Neural progenitor cell (in vitro differentiated cells): ENCODE measurements around the gene DHX9. TPM values are rescaled to one million over a fixed set of nuclear protein-coding genes. Genes with fewer than 3 reads are reported as not detected.

ENCODE experiments used
- DNase-seq: peaks from one replicate; pipeline ENCODE4 v3.0.0-alpha.2; 2016; ENCODE audit warnings: low spot score
- H2AFZ ChIP-seq: fragments of 200-600 bp; sonication (generic); replicated peaks from 2 replicates; pipeline ENCODE4 v1.6.1; 2016; ENCODE audit warnings: antibody characterized with exemption
- H3F3A ChIP-seq: fragments of 200-600 bp; sonication (generic); 2 replicates; pipeline ENCODE4 v1.6.1; 2016; ENCODE audit warnings: antibody characterized with exemption, low read depth
- H3K27ac ChIP-seq: fragments of 200-600 bp; sonication (generic); 2 replicates; pipeline ENCODE4 v1.5.1; 2016; ENCODE audit warnings: mild to moderate bottlenecking
- H3K27me3 ChIP-seq: fragments of 200-600 bp; sonication (generic); 2 replicates; pipeline ENCODE4 v1.6.1; 2016; ENCODE audit warnings: mild to moderate bottlenecking, moderate library complexity
- H3K36me3 ChIP-seq: fragments of 200-600 bp; sonication (generic); 2 replicates; pipeline ENCODE4 v1.5.1; 2016
- H3K4me1 ChIP-seq: fragments of 200-600 bp; sonication (generic); 2 replicates; pipeline ENCODE4 v1.6.1; 2016; ENCODE audit warnings: mixed run types
- H3K4me2 ChIP-seq: fragments of 200-600 bp; sonication (generic); 2 replicates; pipeline ENCODE4 v1.6.1; 2016
- H3K4me3 ChIP-seq: fragments of 200-600 bp; sonication (generic); 2 replicates; pipeline ENCODE4 v1.5.1; 2016
- H3K79me2 ChIP-seq: fragments of 200-600 bp; sonication (generic); 2 replicates; pipeline ENCODE4 v1.6.1; 2016; ENCODE audit warnings: low read depth
- H3K9ac ChIP-seq: fragments of 200-600 bp; sonication (generic); 2 replicates; pipeline ENCODE4 v1.6.1; 2016
- H3K9me3 ChIP-seq: fragments of 200-600 bp; sonication (generic); 2 replicates; pipeline ENCODE4 v1.5.1; 2016; ENCODE audit warnings: low read depth
- H4K20me1 ChIP-seq: fragments of 200-600 bp; sonication (generic); 2 replicates; pipeline ENCODE4 v1.6.1; 2016; ENCODE audit warnings: low read depth
- H3K27ac Mint-ChIP-seq: 3 replicates; pipeline ENCODE4 v1.8.0; 2021; ENCODE audit warnings: mixed read lengths
- H3K27me3 Mint-ChIP-seq: 2 replicates; pipeline ENCODE4 v1.8.0; 2022; ENCODE audit warnings: low read depth, mild to moderate bottlenecking, inconsistent platforms, moderate library complexity, mixed read lengths; ENCODE audit not compliant: insufficient read depth
- H3K36me3 Mint-ChIP-seq: 3 replicates; pipeline ENCODE4 v1.8.0; 2021; ENCODE audit warnings: mixed read lengths
- H3K4me1 Mint-ChIP-seq: 3 replicates; pipeline ENCODE4 v1.8.0; 2021; ENCODE audit warnings: mixed read lengths
- H3K4me3 Mint-ChIP-seq: 3 replicates; pipeline ENCODE4 v1.8.0; 2021; ENCODE audit warnings: mild to moderate bottlenecking, moderate library complexity, mixed read lengths
- H3K9me3 Mint-ChIP-seq: 3 replicates; pipeline ENCODE4 v1.8.0; 2020; ENCODE audit warnings: mixed read lengths
- EZH2 ChIP-seq: fragments of 200-600 bp; sonication (generic); IDR thresholded peaks from 2 replicates; pipeline ENCODE4 v1.6.1; 2017; ENCODE audit warnings: antibody characterized with exemption, mild to moderate bottlenecking, moderate library complexity
- EZH2phosphoT487 ChIP-seq: fragments of 200-600 bp; sonication (generic); IDR thresholded peaks from 2 replicates; pipeline ENCODE4 v1.6.1; 2017; ENCODE audit warnings: antibody characterized with exemption
- total RNA-seq: library from RNA; depleted of rRNA; stranded (reverse); fragments of >200 nt; gene quantifications from 2 replicates; pipeline ENCODE4 v1.2.3, GENCODE V29; 2015; ENCODE audit warnings: low replicate concordance
- TF ChIP-seq, protein P1 (sequence below): fragments of 200-600 bp; sonication (generic); IDR thresholded peaks from 2 replicates; pipeline ENCODE4 v1.5.1; 2017; ENCODE audit warnings: antibody characterized with exemption, mild to moderate bottlenecking

DHX9 gene
- total RNA-seq, 1 donor from 2014 or later: 400 TPM

DNA sequence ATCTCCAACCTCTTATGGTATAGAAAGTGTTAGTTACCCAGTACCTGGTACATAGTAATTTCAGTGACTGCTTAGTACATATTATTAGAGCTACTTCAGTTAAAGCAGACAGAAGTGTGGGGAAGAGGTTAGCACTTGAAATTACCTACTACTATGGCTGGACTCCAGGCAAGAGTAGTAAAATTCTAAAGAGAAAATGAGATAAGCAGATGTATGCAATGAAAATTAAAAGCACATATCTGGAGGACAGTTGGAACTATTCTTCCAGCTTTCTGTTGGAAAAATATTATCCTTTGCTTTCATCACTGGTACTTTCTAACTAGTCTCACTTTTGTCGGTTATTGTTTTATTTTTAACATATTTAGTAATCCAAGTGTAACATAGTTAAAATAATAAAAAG is 23.7 kb downstream of the DHX9 start:
- H3K4me2 ChIP-seq: no peak overlapping the region
- peaks cover 51% of the 10 kb centered on the region for H3F3A ChIP-seq
- peaks cover 64% of the 10 kb centered on the region for H3K36me3 Mint-ChIP-seq
- H3K27me3 Mint-ChIP-seq: no peaks in the 10 kb centered on the region
- no peaks in the 10 kb centered on the region for H3K4me1 Mint-ChIP-seq
- no peak overlapping the region for H2AFZ ChIP-seq
- H4K20me1 ChIP-seq: peaks cover 88% of the 10 kb centered on the region
- no peak overlapping the region for H3K4me3 Mint-ChIP-seq
- H3K79me2 ChIP-seq: peaks cover 99% of the 10 kb centered on the region
- no peak overlapping the region for H3K27ac ChIP-seq
- DNase-seq: no peak
- TF ChIP-seq, protein P1, sequence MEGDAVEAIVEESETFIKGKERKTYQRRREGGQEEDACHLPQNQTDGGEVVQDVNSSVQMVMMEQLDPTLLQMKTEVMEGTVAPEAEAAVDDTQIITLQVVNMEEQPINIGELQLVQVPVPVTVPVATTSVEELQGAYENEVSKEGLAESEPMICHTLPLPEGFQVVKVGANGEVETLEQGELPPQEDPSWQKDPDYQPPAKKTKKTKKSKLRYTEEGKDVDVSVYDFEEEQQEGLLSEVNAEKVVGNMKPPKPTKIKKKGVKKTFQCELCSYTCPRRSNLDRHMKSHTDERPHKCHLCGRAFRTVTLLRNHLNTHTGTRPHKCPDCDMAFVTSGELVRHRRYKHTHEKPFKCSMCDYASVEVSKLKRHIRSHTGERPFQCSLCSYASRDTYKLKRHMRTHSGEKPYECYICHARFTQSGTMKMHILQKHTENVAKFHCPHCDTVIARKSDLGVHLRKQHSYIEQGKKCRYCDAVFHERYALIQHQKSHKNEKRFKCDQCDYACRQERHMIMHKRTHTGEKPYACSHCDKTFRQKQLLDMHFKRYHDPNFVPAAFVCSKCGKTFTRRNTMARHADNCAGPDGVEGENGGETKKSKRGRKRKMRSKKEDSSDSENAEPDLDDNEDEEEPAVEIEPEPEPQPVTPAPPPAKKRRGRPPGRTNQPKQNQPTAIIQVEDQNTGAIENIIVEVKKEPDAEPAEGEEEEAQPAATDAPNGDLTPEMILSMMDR: no peak
- no peak for TF ChIP-seq EZH2phosphoT487
- no peak for TF ChIP-seq EZH2
- no peak overlapping the region for H3K4me3 ChIP-seq
- H3K27ac Mint-ChIP-seq: no peak overlapping the region
- H3K9me3 ChIP-seq: no peaks in the 10 kb centered on the region
- no peak overlapping the region for H3K9ac ChIP-seq
- no peaks in the 10 kb centered on the region for H3K27me3 ChIP-seq
- H3K9me3 Mint-ChIP-seq: no peaks in the 10 kb centered on the region
- no peaks in the 10 kb centered on the region for H3K4me1 ChIP-seq
- peaks cover 96% of the 10 kb centered on the region for H3K36me3 ChIP-seq

GRCh38 chr1:182863940-182864339 is 24.8 kb downstream of the DHX9 start:
- H3K27ac Mint-ChIP-seq: peak overlapping the region; percentile 62
- H3K4me1 Mint-ChIP-seq: no peaks in the 10 kb centered on the region
- H3K27ac ChIP-seq: no peak overlapping the region
- H3F3A ChIP-seq: peaks cover 59% of the 10 kb centered on the region
- H4K20me1 ChIP-seq: peaks cover 84% of the 10 kb centered on the region
- no peaks in the 10 kb centered on the region for H3K9me3 Mint-ChIP-seq
- H3K4me1 ChIP-seq: no peaks in the 10 kb centered on the region
- H3K4me3 ChIP-seq: no peak overlapping the region
- no peak overlapping the region for H3K4me3 Mint-ChIP-seq
- no peak overlapping the region for H2AFZ ChIP-seq
- H3K27me3 Mint-ChIP-seq: no peaks in the 10 kb centered on the region
- no peak for DNase-seq
- H3K79me2 ChIP-seq: peaks cover 97% of the 10 kb centered on the region
- H3K36me3 ChIP-seq: peaks cover 96% of the 10 kb centered on the region
- TF ChIP-seq EZH2: no peak
- no peak for TF ChIP-seq EZH2phosphoT487
- TF ChIP-seq, protein P1: no peak
- peaks cover 57% of the 10 kb centered on the region for H3K36me3 Mint-ChIP-seq
- no peaks in the 10 kb centered on the region for H3K9me3 ChIP-seq
- H3K4me2 ChIP-seq: no peak overlapping the region
- no peak overlapping the region for H3K9ac ChIP-seq
- no peaks in the 10 kb centered on the region for H3K27me3 ChIP-seq

- Histone ChIP-seq H3K27ac (no peak overlapping the region), H3K27me3 (no peaks in the 10 kb centered on the region), H3K36me3 (peaks cover 94% of the 10 kb centered on the region), H4K20me1 (peaks cover 51% of the 10 kb centered on the region), H3K4me2 (no peak overlapping the region), H3K9me3 (no peaks in the 10 kb centered on the region), H3F3A (peaks cover 57% of the 10 kb centered on the region), H3K79me2 (peaks cover 95% of the 10 kb centered on the region), H3K4me3 (no peak overlapping the region), H3K4me1 (no peaks in the 10 kb centered on the region), H2AFZ (no peak overlapping the region), H3K9ac (no peak overlapping the region)
- no peak for DNase-seq
- H3K4me3 Mint-ChIP-seq: no peak overlapping the region
- no peak for TF ChIP-seq EZH2phosphoT487
- no peak for TF ChIP-seq EZH2
- TF ChIP-seq, protein P1: no peak
- H3K27me3 Mint-ChIP-seq: no peaks in the 10 kb centered on the region
- peaks cover 59% of the 10 kb centered on the region for H3K36me3 Mint-ChIP-seq
- no peaks in the 10 kb centered on the region for H3K9me3 Mint-ChIP-seq
- no peak overlapping the region for H3K27ac Mint-ChIP-seq
- H3K4me1 Mint-ChIP-seq: no peaks in the 10 kb centered on the region
Measured at GRCh38 chr1:182867861-182868260, 28.7 kb downstream of the DHX9 start.
